Sigmoid colon (tissue), 4 donors: ENCODE data around the gene HELZ2.

Source experiments
- CTCF ChIP-seq, 4 experiments: fragments of 450-650 bp in 3 of 4; fragments of 200-600 bp in 1 of 4; IDR thresholded peaks; one replicate each; pipeline ENCODE4 v1.5.1; 2016 to 2019; ENCODE audit warnings: antibody characterized with exemption in 4 of 4, mild to moderate bottlenecking in 3 of 4, moderate library complexity in 2 of 4
- EP300 ChIP-seq, 4 donors: sonication (generic); formaldehyde crosslinking; IDR thresholded peaks; one replicate each; pipeline ENCODE4 v1.6.1; 2017; ENCODE audit warnings: antibody characterized with exemption in 4 of 4
- POLR2A ChIP-seq, 2 donors: fragments of 450-650 bp; IDR thresholded peaks; one replicate each; pipeline ENCODE4 v1.6.1; 2016; ENCODE audit warnings: antibody characterized with exemption in 2 of 2, mild to moderate bottlenecking in 2 of 2, moderate library complexity in 2 of 2

- TF ChIP-seq POLR2A (IDR thresholded peaks at IDR 0.05) (no peak), EP300 (IDR thresholded peaks at IDR 0.05) (no peak), CTCF (IDR thresholded peaks at IDR 0.05) (no peak)
Measured at GRCh38 chr20:63596423-63596822, 22.4 kb upstream of the HELZ2 start.
